Iris pigment epithelial cell (primary cell): ENCODE measurements around the gene DERL2.
A peak's percentile ranks its signal among the peaks of the same experiment; 100 is the strongest.
"Not testable (repeated sequence)": the region's sequence is repeated elsewhere in the genome, so short reads cannot be mapped to it uniquely, and the experiment has no call there.

Experiments
- DNase-seq: peaks from one replicate; pipeline ENCODE4 v3.0.0-alpha.2; 2011; ENCODE audit warnings: low read depth

The DERL2 gene

DNA sequence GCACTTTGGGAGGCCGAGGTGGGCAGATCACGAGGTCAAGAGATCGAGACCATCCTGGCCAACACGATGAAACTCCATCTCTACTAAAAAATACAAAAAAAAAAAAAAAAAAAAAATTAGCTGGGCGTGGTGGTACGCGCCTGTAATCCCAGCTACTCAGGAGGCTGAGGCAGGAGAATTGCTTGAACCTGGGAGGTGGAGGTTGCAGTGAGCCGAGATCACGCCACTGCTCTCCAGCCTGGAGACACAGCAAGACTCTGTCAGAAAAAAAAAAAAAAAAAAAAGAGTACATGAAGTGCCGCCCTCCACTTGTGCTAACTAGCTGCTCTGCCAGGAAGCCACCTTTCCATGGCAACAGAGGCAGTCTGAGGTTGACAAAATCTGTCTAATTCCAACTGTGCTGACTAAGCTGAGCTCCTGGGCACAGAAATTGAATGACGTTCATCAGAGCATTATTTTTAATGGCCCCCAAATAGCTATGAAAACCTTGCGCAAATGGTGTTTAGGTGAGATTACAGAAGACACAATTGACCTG lies 50.1 kb downstream of the DERL2 start:
- peak; percentile 21 for DNase-seq

DNA sequence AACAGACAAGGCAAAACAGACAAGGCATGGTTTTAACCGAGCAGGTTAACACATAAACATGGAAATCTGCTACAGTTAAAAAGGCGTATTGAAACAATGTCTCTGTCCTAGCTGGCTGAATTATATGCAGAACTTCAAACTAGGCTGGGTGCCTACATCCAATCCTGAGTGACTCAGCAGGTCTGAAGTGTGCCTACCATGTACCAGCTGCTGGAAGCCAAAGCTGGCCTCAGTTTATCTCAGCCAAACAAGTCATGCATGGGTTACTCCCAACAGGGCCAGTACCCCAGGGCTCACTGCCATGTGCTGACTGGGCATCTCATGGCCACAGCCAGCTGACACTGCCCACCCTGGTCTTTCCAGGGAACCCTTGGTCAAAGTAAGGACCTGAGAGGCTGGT lies 51.0 kb downstream of the DERL2 start:
- no peak for DNase-seq

DNA sequence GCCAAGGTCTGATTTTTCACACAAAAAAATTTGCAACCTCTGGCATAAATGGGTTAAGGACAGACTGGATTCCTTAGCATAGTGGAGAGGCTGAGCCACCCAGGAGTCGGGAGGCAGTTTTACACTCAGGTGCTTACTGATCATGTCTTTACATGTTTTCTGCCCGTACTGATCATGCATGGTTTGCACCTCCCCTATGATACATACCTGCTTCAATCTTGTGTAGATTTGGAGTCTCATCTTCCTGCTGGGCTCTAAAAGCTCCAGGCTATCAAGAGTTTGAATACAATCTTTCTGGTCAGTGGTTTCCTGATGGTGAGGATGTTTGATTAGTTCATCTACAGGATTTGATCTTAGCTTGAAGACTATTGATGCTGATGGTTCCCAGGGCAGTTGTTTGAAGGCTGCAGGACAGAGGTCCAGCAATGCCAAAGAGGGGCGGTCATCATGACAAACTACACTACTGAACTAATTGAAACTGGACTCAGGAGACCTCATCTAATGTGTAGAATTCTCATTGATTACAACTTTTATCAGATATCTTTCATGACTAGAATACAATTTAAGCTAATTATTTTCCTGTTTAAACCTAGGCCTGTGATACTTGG lies 53.9 kb downstream of the DERL2 start:
- no peak for DNase-seq

DNA sequence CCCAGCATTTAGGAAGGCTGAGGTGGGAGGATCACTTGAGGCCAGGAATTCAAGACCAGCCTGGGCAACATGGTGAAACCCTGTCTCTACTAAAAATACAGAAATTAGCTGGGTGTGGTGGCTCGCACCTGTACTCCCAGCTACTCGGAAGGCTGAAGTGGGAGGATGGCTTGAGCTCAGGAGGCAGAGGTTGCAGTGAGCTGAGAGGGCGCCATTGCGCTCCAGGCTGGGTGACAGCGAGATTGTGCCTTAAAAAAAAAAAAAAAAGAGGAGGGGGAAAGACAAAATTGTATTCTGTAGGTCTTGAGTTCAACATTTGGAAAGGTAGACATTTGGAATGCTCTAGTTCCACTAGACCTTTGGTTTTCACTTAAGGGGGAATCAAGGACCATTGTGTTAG lies 54.7 kb downstream of the DERL2 start:
- not testable (repeated sequence) for DNase-seq

DNA sequence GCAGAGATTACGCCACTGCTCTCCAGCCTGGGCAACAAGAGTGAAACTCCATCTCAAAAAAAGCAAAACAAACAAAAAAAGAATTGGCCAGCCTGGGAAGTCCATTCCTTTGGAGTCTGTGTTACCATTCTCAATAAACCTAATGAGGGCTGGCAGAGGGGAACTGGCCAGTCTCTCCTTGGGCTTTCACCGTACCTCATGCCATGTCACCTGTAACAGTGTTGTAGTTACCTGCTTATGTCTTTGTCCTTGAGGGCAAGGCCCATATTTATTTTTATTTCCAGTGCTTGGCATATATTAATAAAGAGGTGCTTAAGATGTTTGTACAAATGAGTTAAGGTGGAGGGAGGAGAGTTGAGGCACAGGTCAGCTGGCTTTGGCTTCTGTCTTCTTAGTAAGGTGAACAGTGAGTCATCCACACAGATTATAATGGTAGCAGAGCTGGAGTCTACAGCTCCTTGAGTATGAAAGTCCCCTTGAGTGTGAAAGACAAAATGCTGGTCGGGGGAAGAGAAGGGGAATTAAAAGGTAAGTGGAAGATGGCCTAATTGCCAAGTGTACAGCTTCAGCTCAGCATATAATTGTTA lies 55.5 kb downstream of the DERL2 start:
- peak; percentile 17 for DNase-seq

DNA sequence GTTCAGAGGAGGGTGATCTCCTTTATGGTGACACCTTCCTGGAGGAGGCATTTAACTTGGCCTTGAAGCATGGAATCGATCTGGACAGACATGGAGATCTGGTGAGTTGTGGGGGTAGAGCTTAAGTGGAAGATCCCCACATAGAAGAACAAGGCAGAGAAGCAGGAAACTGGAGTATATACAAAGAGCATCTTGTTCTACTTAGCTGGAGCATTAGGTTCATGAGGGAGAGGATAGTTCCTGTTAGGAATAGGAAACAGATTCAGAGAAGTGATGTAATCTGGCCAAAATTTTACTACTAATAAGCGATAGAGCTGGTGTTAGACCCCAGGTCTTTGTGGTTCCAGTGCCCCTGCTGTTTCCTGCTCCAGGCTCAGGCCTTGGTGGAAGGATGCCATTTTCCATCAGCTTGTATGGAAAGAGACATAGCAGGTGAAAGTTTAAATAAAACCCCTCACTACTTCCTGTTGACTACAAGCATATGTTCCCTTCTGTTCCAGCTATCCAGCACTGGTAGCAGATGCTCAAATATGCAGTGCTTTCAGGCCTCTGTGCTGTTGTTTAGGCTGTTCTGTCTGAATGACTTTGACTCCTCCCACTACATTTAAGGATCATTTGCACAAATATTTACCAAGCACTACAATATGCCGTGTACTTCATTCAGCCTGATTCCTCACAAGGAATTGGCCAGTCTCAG lies 56.6 kb downstream of the DERL2 start:
- DNase-seq = peak; percentile 67

DNA sequence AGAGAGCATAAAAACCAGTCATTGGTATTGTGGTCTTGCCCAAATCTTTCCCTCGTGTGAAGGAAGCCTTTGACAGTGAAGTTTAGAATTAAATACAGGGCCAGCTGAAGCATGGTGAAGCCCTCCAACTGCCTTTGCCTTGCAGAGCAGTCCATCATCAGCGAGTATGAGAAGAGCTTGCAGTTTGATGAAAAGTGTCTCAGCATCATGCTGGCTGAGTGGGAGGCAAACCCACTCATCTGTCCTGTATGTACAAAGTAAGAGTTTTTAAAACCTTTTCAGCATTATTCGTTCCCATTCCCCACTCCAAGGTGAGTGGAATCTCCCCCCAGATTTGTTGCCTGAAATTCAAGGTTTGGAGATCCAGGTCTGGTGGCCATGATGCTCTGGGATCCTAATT lies 60.2 kb downstream of the DERL2 start:
- DNase-seq = no peak

DNA sequence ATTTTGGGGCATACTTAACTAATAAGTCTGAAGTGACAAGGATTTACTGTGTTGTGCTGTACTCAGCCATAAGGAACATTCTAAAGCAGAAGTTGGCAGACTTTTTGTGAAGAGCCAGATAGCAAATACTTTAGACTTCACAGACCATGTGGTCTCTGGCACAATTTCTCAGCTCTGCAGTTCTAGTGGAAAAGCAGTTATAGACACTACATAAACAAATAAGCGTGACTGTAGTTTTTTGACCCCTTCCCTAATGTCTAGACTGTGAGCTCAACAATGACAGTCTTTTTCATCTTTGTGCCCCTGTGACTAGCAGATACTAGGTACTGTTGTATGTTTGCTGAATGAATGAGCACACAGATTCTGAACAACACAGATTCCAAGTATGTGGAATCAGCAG lies 61.1 kb downstream of the DERL2 start:
- peak; percentile 56 for DNase-seq

DNA sequence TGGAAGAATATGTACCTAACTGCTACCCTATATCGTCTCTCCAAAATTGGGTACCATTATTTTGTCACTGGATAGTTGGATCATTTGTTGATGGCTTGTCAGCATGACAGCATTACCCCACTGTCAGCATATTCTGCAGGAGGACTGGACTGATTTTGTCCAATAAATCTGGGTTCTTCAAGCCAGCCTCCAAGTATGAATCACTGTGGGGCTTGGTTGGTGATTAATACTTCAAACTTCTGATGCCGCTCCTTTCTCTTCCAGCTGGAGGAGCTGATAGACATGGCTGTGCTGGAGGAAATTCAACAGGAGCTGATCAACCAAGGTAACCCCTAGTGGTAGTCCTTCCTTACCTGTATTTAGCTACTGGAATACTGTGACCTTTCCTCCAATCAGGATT lies 63.5 kb downstream of the DERL2 start:
- DNase-seq = peak; percentile 88
